ENCODE measurements around the gene DCAF8L2. TPM values are rescaled to one million over a fixed set of nuclear protein-coding genes. Genes with fewer than 3 reads are reported as not detected.

DCAF8L2 gene
- total RNA-seq, 6 experiments from 2014 or later = not detected

- DNase-seq = no peak
- Mint-ChIP-seq H3K27me3 (ENCODE audit: insufficient read depth) (no peaks in the 10 kb centered on the region), H3K27ac (no peak overlapping the region), H3K4me1 (ENCODE audit: low read depth) (no peaks in the 10 kb centered on the region), H3K4me3 (no peak overlapping the region), H3K9me3 (no peaks in the 10 kb centered on the region), H3K36me3 (ENCODE audit: low read depth) (no peaks in the 10 kb centered on the region)
- no peak for TF ChIP-seq CTCF (IDR thresholded peaks at IDR 0.05)
Measured at GRCh38 chrX:27599928-27600327, 9.8 kb downstream of the DCAF8L2 start.

- no peaks in the 10 kb centered on the region for H3K4me1 Mint-ChIP-seq (ENCODE audit: low read depth)
- DNase-seq = no peak
- H3K9me3 Mint-ChIP-seq = no peaks in the 10 kb centered on the region; the same call in 1 of the 2 replicates
- H3K27me3 Mint-ChIP-seq (ENCODE audit: insufficient read depth) = no peaks in the 10 kb centered on the region
- no peaks in the 10 kb centered on the region for H3K36me3 Mint-ChIP-seq (ENCODE audit: low read depth)
- no peak overlapping the region for H3K27ac Mint-ChIP-seq
- no peak for TF ChIP-seq CTCF (IDR thresholded peaks at IDR 0.05)
- no peak overlapping the region for H3K4me3 Mint-ChIP-seq
Measured at GRCh38 chrX:27600686-27601085, 10.5 kb downstream of the DCAF8L2 start.

GRCh38 chrX:27608671-27609070 is 18.5 kb downstream of the DCAF8L2 start:
- Mint-ChIP-seq H3K27ac (no peak overlapping the region), H3K4me1 (ENCODE audit: low read depth) (no peaks in the 10 kb centered on the region), H3K4me3 (no peak overlapping the region), H3K9me3 (no peaks in the 10 kb centered on the region; the same call in 1 of the 2 replicates), H3K27me3 (ENCODE audit: insufficient read depth) (no peaks in the 10 kb centered on the region), H3K36me3 (ENCODE audit: low read depth) (no peaks in the 10 kb centered on the region)
- no peak for TF ChIP-seq CTCF (IDR thresholded peaks at IDR 0.05)
- no peak for DNase-seq

- TF ChIP-seq CTCF (IDR thresholded peaks at IDR 0.05) = no peak
- Mint-ChIP-seq H3K4me1 (ENCODE audit: low read depth) (no peaks in the 10 kb centered on the region), H3K27me3 (ENCODE audit: insufficient read depth) (no peaks in the 10 kb centered on the region), H3K4me3 (no peak overlapping the region), H3K36me3 (ENCODE audit: low read depth) (no peaks in the 10 kb centered on the region), H3K9me3 (no peaks in the 10 kb centered on the region), H3K27ac (no peak overlapping the region)
- DNase-seq = no peak
Measured at GRCh38 chrX:27619459-27619858, 29.3 kb downstream of the DCAF8L2 start.

GRCh38 chrX:27619975-27620374 is 29.8 kb downstream of the DCAF8L2 start:
- DNase-seq = no peak
- H3K4me3 Mint-ChIP-seq = no peak overlapping the region
- H3K27me3 Mint-ChIP-seq (ENCODE audit: insufficient read depth) = no peaks in the 10 kb centered on the region
- H3K9me3 Mint-ChIP-seq = no peaks in the 10 kb centered on the region
- no peaks in the 10 kb centered on the region for H3K36me3 Mint-ChIP-seq (ENCODE audit: low read depth)
- no peak overlapping the region for H3K27ac Mint-ChIP-seq
- H3K4me1 Mint-ChIP-seq (ENCODE audit: low read depth) = no peaks in the 10 kb centered on the region
- peak; percentile 29; the same call in 1 of the 2 replicates for TF ChIP-seq CTCF (IDR thresholded peaks at IDR 0.05)

GRCh38 chrX:27622883-27623282 is 32.7 kb downstream of the DCAF8L2 start:
- Mint-ChIP-seq H3K27ac (no peak overlapping the region), H3K27me3 (ENCODE audit: insufficient read depth) (no peaks in the 10 kb centered on the region)
- TF ChIP-seq CTCF (IDR thresholded peaks at IDR 0.05) = no peak

More at GRCh38 chrX:27622883-27623282, 32.7 kb downstream of the DCAF8L2 start:
- no peak for DNase-seq
- H3K4me1 Mint-ChIP-seq (ENCODE audit: low read depth) = no peaks in the 10 kb centered on the region
- H3K4me3 Mint-ChIP-seq = no peak overlapping the region
- no peaks in the 10 kb centered on the region for H3K9me3 Mint-ChIP-seq
- no peaks in the 10 kb centered on the region for H3K36me3 Mint-ChIP-seq (ENCODE audit: low read depth)

All from HFFc6 (cell line).